Heart left ventricle (tissue), 16 donors: ENCODE measurements around the gene PBX1. TPM values are rescaled to one million over a fixed set of nuclear protein-coding genes. Genes with fewer than 3 reads are reported as not detected.

Source experiments
- ATAC-seq, 4 donors: fragments of 200-7000 bp; cut with Tn5 transposase; one replicate each; pipeline ENCODE4 v1.9.1; 2020 to 2022; ENCODE audit warnings: moderate library complexity in 4 of 4, mild to moderate bottlenecking in 3 of 4, moderate number of reproducible peaks in 1 of 4
- DNase-seq, 5 donors: peaks; one replicate each; pipeline ENCODE4 v3.0.0-alpha.2; 2020
- H3K27ac ChIP-seq, 12 donors: fragments of 200-600 bp; sonication (generic) in 4 of 12; one replicate each; pipeline versions ENCODE4 v1.5.0 to v1.8.0; 2016 to 2022; ENCODE audit warnings: mild to moderate bottlenecking in 2 of 12
- H3K27me3 ChIP-seq, 9 donors: fragments of 200-600 bp; sonication (generic) in 2 of 9; one replicate each; pipeline versions ENCODE4 v1.5.1 to v1.8.0; 2016 to 2022; ENCODE audit warnings: mild to moderate bottlenecking in 3 of 9
- H3K36me3 ChIP-seq, 9 donors: fragments of 200-600 bp; sonication (generic) in 2 of 9; one replicate each; pipeline versions ENCODE4 v1.5.0 to v1.8.0; 2018 to 2022; ENCODE audit warnings: mild to moderate bottlenecking in 2 of 9
- H3K4me1 ChIP-seq, 12 donors: fragments of 200-600 bp; sonication (generic) in 4 of 12; one replicate each; pipeline versions ENCODE4 v1.5.0 to v1.8.0; 2016 to 2022; ENCODE audit warnings: mild to moderate bottlenecking in 3 of 12
- H3K4me3 ChIP-seq, 12 donors: fragments of 200-600 bp; sonication (generic) in 4 of 12; one replicate each; pipeline versions ENCODE4 v1.5.0 to v1.8.0; 2017 to 2022; ENCODE audit warnings: mild to moderate bottlenecking in 9 of 12, moderate library complexity in 4 of 12
- H3K9me3 ChIP-seq, 12 donors: fragments of 200-600 bp; sonication (generic) in 4 of 12; one replicate each; pipeline versions ENCODE4 v1.5.0 to v1.8.0; 2016 to 2022; ENCODE audit warnings: mild to moderate bottlenecking in 1 of 12
- CTCF ChIP-seq, 12 donors: fragments of 200-600 bp; sonication (generic) in 4 of 12; IDR thresholded peaks; one replicate each; pipeline versions ENCODE4 v1.5.0 to v1.8.0; 2018 to 2022; ENCODE audit warnings: antibody characterized with exemption in 12 of 12, mild to moderate bottlenecking in 5 of 12
- POLR2A ChIP-seq, 2 donors: fragments of 450-650 bp; IDR thresholded peaks; one replicate each; pipeline ENCODE4 v1.6.1; 2017; ENCODE audit warnings: antibody characterized with exemption in 2 of 2, mild to moderate bottlenecking in 2 of 2, moderate library complexity in 2 of 2
- whole genome bisulfite sequencing, 4 donors: extraction: QIAGEN DNeasy Blood & Tissue Kit in 2 of 4; methylation state at CpG; one replicate each; pipeline versions ENCODE4 v1.1.5 to v1.1.7; 2013 to 2018; 5-methylcytosine and 5-hydroxymethylcytosine counted together
- intact Hi-C, 10 donors: fragments of 100-400 bp; cut with DNase I; formaldehyde crosslinking; loops; one replicate each; pipeline versions ENCODE4 v1.11.1 to v1.14.2; 2022
- polyA plus RNA-seq, 2 donors: library from polyadenylated mRNA; stranded (reverse); fragments of 200-250 nt; gene quantifications; one replicate each; pipeline ENCODE4 v1.2.3, GENCODE V29; 2013
- total RNA-seq, 9 donors: library from RNA; depleted of rRNA in 2 of 9; stranded (reverse); fragments of >200 nt in 2 of 9; fragmentation: NEBNext Ultra II Directional in 3 of 9; extraction: Animal tissue kit (Norgen Biotek cat#: 25700) in 3 of 9; gene quantifications; one replicate each; pipeline versions ENCODE4 v1.1.0 to v1.2.4, GENCODE V29; 2016 to 2023
- donor health status: ischemic (EF 13 %, LVEDD 7.1; RV severe dilation, severe dysfunction).
- donor health status: healthy with polysubstance abuse.
- donor health status: DM: no; HTN: yes; CAD: no.
- donor health status: DM: no; HTN: no; CAD: no.
- donor health status: ischemic (EF 25% LVEDD 6.9; RV normal size, moderate dysfunction).
- donor health status: ischemic (EF 25% LVEDD 5.7; RV mildly dilated, moderate dysfunction).
- donor health status: healthy.
- donor health status: DM: yes; HTN: yes; CAD: no.
- donor health status: ischemic (EF 35%, LVEDD 5.7; RV mildly dilated, moderate dysfunction).
- donor health status: nonischemic (EF 11% LVEDD 7.7; RV severe dilation, severe dysfunction).
- donor health status: DM: yes; HTN: yes; CAD: no.
- donor health status: PGD.
- donor health status: ischemic (EF 29% LVEDD 5.4; RV normal size, mild dysfunction).
- donor health status: nonischemic (EF 23%, LVEDD 6.1; RV moderate dilation, normal function).

PBX1 gene
- total and polyA plus RNA-seq, 11 donors = 15.2 to 78.2 (median 59.1) TPM

GRCh38 chr1:164588516-164589341 is 29.7 kb downstream of the PBX1 start:
- Histone ChIP-seq H3K36me3 (peaks cover 0 to 28% (median 8%) of the 10 kb centered on the region in 9 donors), H3K27me3 (no peaks in the 10 kb centered on the region), H3K4me1 (peaks cover 0 to 77% (median 25%) of the 10 kb centered on the region in 12 donors), H3K4me3 (peak overlapping the region in 8 of 12 donors; percentile 8 to 40 (median 25)), H3K27ac (peak overlapping the region; percentile 2 to 85 (median 51)), H3K9me3 (no peaks in the 10 kb centered on the region)
- TF ChIP-seq POLR2A (IDR thresholded peaks at IDR 0.05) (no peak), CTCF (IDR thresholded peaks at IDR 0.05) (no peak)
- WGBS, 4 donors = 19 to 36% (median 24%) methylated on average over 17 of the region's 17 CpGs
- ATAC-seq (peak; percentile 15 to 67 (median 59)), DNase-seq (peak; percentile 75 to 86 (median 80))
- intact Hi-C loops = no loop called here

GRCh38 chr1:164589408-164589807 is 30.4 kb downstream of the PBX1 start:
- ATAC-seq (no peak), DNase-seq (no peak)
- peaks cover 0 to 32% (median 8%) of the 10 kb centered on the region in 9 donors for H3K36me3 ChIP-seq
- H3K27me3 ChIP-seq = no peaks in the 10 kb centered on the region
- TF ChIP-seq CTCF (IDR thresholded peaks at IDR 0.05) = no peak
- no peak for TF ChIP-seq POLR2A (IDR thresholded peaks at IDR 0.05)
- intact Hi-C loops = no loop called here
- H3K27ac ChIP-seq = peak overlapping the region in 9 of 12 donors; percentile 35 to 85 (median 56)
- H3K9me3 ChIP-seq = no peaks in the 10 kb centered on the region
- H3K4me3 ChIP-seq = peak overlapping the region in 2 of 12 donors; percentile 17 to 40
- 47 to 58% (median 55%) methylated on average over 3 of the region's 3 CpGs for WGBS, 4 donors
- peaks cover 0 to 76% (median 25%) of the 10 kb centered on the region in 12 donors for H3K4me1 ChIP-seq

- TF ChIP-seq CTCF (IDR thresholded peaks at IDR 0.05) (no peak), POLR2A (IDR thresholded peaks at IDR 0.05) (no peak)
- Histone ChIP-seq H3K27ac (peak overlapping the region in 1 of 12 donors; percentile 85), H3K9me3 (no peaks in the 10 kb centered on the region), H3K4me3 (no peak overlapping the region), H3K4me1 (peaks cover 0 to 69% (median 23%) of the 10 kb centered on the region in 12 donors), H3K27me3 (no peaks in the 10 kb centered on the region), H3K36me3 (peaks cover 0 to 32% (median 8%) of the 10 kb centered on the region in 9 donors)
- DNase-seq (no peak), ATAC-seq (no peak)
- 81 to 85% (median 83%) methylated on average over 9 of the region's 9 CpGs for WGBS, 4 donors
- intact Hi-C loops = no loop called here
Observed at GRCh38 chr1:164589961-164590507, 31.1 kb downstream of the PBX1 start.

- no peaks in the 10 kb centered on the region for H3K9me3 ChIP-seq
- DNase-seq = no peak
- H3K36me3 ChIP-seq = peaks cover 0 to 30% (median 7%) of the 10 kb centered on the region in 9 donors
- WGBS, 4 donors = 76 to 89% (median 83%) methylated on average over 5 of the region's 5 CpGs
- peaks cover 0 to 64% (median 21%) of the 10 kb centered on the region in 12 donors for H3K4me1 ChIP-seq
- no peak for ATAC-seq
- TF ChIP-seq POLR2A (IDR thresholded peaks at IDR 0.05) = no peak
- TF ChIP-seq CTCF (IDR thresholded peaks at IDR 0.05) = no peak
- H3K27me3 ChIP-seq = no peaks in the 10 kb centered on the region
- intact Hi-C loops = no loop called here
- no peak overlapping the region for H3K4me3 ChIP-seq
- H3K27ac ChIP-seq = peak overlapping the region in 1 of 12 donors; percentile 85
Observed at GRCh38 chr1:164590592-164590991, 31.6 kb downstream of the PBX1 start.
